ENCODE results near the gene MYCN.

DNA sequence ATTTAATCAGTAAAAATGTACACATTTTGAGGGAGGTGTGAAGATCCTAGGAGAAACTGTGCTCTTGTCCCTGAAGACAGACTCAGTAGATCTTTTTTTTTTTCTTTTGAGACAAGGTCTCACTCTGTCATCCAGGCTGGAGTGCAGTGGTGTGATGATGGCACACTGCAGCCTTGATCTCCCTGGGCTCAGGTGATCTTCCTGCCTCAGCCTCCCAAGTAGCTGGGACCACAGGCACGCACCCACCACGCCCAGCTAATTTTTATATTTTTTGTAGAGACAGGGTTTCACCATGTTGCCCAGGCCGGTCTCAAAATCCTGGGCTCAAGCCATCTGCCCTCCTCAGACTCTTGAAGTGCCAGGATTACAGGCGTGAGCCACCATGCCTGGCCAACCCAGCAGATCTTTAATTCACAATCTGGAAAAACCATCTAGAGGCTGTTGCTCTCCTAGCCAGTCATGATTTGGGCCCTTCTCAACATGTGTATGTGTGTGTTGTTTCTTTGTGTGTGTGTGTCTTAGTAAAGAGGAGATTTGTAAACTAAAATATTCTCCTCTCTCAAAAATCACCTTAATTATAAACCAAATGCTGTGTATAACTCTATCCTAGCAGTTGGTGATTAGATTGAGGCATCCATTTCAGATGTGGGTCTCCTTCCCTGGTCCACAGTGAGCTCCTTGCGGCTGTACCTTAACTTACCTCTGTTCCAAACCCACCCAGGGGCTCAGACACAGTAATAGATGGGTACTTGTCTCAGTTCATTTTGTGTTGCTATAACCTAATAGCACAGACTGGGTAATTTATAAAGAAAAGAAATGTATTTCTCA is 3.9 kb upstream of the MYCN start:
- TF ChIP-seq, protein P1, sequence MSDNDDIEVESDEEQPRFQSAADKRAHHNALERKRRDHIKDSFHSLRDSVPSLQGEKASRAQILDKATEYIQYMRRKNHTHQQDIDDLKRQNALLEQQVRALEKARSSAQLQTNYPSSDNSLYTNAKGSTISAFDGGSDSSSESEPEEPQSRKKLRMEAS (CRISPR knock-in tag; IDR thresholded peaks at IDR 0.05): no peak
- TF ChIP-seq, protein P2, sequence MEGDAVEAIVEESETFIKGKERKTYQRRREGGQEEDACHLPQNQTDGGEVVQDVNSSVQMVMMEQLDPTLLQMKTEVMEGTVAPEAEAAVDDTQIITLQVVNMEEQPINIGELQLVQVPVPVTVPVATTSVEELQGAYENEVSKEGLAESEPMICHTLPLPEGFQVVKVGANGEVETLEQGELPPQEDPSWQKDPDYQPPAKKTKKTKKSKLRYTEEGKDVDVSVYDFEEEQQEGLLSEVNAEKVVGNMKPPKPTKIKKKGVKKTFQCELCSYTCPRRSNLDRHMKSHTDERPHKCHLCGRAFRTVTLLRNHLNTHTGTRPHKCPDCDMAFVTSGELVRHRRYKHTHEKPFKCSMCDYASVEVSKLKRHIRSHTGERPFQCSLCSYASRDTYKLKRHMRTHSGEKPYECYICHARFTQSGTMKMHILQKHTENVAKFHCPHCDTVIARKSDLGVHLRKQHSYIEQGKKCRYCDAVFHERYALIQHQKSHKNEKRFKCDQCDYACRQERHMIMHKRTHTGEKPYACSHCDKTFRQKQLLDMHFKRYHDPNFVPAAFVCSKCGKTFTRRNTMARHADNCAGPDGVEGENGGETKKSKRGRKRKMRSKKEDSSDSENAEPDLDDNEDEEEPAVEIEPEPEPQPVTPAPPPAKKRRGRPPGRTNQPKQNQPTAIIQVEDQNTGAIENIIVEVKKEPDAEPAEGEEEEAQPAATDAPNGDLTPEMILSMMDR (IDR thresholded peaks at IDR 0.05): no peak
- TF ChIP-seq, protein P3, sequence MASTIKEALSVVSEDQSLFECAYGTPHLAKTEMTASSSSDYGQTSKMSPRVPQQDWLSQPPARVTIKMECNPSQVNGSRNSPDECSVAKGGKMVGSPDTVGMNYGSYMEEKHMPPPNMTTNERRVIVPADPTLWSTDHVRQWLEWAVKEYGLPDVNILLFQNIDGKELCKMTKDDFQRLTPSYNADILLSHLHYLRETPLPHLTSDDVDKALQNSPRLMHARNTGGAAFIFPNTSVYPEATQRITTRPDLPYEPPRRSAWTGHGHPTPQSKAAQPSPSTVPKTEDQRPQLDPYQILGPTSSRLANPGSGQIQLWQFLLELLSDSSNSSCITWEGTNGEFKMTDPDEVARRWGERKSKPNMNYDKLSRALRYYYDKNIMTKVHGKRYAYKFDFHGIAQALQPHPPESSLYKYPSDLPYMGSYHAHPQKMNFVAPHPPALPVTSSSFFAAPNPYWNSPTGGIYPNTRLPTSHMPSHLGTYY (CRISPR knock-in tag; IDR thresholded peaks at IDR 0.05): no peak
- TF ChIP-seq ATF1 (CRISPR knock-in tag; IDR thresholded peaks at IDR 0.05): no peak
- TF ChIP-seq, protein P4, sequence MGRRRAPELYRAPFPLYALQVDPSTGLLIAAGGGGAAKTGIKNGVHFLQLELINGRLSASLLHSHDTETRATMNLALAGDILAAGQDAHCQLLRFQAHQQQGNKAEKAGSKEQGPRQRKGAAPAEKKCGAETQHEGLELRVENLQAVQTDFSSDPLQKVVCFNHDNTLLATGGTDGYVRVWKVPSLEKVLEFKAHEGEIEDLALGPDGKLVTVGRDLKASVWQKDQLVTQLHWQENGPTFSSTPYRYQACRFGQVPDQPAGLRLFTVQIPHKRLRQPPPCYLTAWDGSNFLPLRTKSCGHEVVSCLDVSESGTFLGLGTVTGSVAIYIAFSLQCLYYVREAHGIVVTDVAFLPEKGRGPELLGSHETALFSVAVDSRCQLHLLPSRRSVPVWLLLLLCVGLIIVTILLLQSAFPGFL (CRISPR knock-in tag; IDR thresholded peaks at IDR 0.05; ENCODE audit: borderline replicate concordance): no peak

All from WTC11 (cell line).